HEK293 (cell line): ENCODE measurements around the gene ARR3.
A peak's percentile ranks its signal among the peaks of the same experiment; 100 is the strongest.

ENCODE experiments used
- CTCF ChIA-PET: fragments of 350-600 bp; formaldehyde crosslinking; extraction: SDS; loops from one replicate; lab custom pipeline; 2021; ENCODE audit warnings: antibody characterized with exemption; lab: Yijun Ruan, JAX
- POLR2A ChIA-PET: fragments of 300-600 bp; formaldehyde crosslinking; extraction: SDS; loops from one replicate; lab custom pipeline; 2020; ENCODE audit warnings: antibody characterized with exemption, inconsistent platforms; lab: Yijun Ruan, JAX
- H3K27ac ChIP-seq: fragments of 200-500 bp; sonication (Bioruptor generic); 2 replicates; pipeline ENCODE4 v1.5.1; 2014; ENCODE audit warnings: low read depth, low read length, control low read depth, inconsistent platforms; ENCODE audit errors: extremely low read depth
- H3K36me3 ChIP-seq, 2 experiments: fragments of 200-500 bp in 1 of 2; sonication (Bioruptor generic) in 1 of 2; 1 replicate in 1 of 2; 2 replicates in 1 of 2; pipeline ENCODE4 v1.5.1; 2014 to 2017; ENCODE audit warnings: inconsistent platforms in 2 of 2, low read length in 2 of 2; ENCODE audit not compliant: control insufficient read depth in 2 of 2, insufficient read depth in 1 of 2
- H3K4me1 ChIP-seq: fragments of 200-500 bp; sonication (Bioruptor generic); 2 replicates; pipeline ENCODE4 v1.5.1; 2014; ENCODE audit warnings: mild to moderate bottlenecking, low read length, inconsistent platforms; ENCODE audit not compliant: control insufficient read depth, insufficient read depth
- H3K4me3 ChIP-seq: 2 replicates; pipeline ENCODE4 v1.5.1; 2011; ENCODE audit warnings: low read depth, mild to moderate bottlenecking, control low read depth, low read length, moderate library complexity
- H3K9me3 ChIP-seq: fragments of 200-500 bp; sonication (Bioruptor generic); 2 replicates; pipeline ENCODE4 v1.5.1; 2014; ENCODE audit warnings: low read depth, low read length, inconsistent platforms; ENCODE audit not compliant: control insufficient read depth, insufficient read depth
- GLIS2 ChIP-seq: fragments of 450-650 bp; formaldehyde crosslinking; IDR thresholded peaks from 2 replicates; pipeline ENCODE4 v1.5.1; 2016; ENCODE audit warnings: missing biosample characterization, missing genetic modification characterization
- KLF1 ChIP-seq: fragments of 450-650 bp; formaldehyde crosslinking; IDR thresholded peaks from 2 replicates; pipeline ENCODE4 v1.5.1; 2016; ENCODE audit warnings: missing biosample characterization, missing genetic modification characterization
- KLF9 ChIP-seq: fragments of 450-650 bp; formaldehyde crosslinking; IDR thresholded peaks from 2 replicates; pipeline ENCODE4 v1.5.1; 2016; ENCODE audit warnings: missing biosample characterization, missing genetic modification characterization, low read depth
- SP3 ChIP-seq: fragments of 450-650 bp; formaldehyde crosslinking; IDR thresholded peaks from 2 replicates; pipeline ENCODE4 v1.5.1; 2016; ENCODE audit warnings: missing biosample characterization, missing genetic modification characterization
- ZBTB17 ChIP-seq: fragments of 450-650 bp; formaldehyde crosslinking; IDR thresholded peaks from 2 replicates; pipeline ENCODE4 v1.5.1; 2016; ENCODE audit warnings: missing biosample characterization, missing genetic modification characterization
- ZBTB48 ChIP-seq: fragments of 450-650 bp; formaldehyde crosslinking; IDR thresholded peaks from 2 replicates; pipeline ENCODE4 v1.5.1; 2016; ENCODE audit warnings: missing biosample characterization, missing genetic modification characterization
- ZBTB7A ChIP-seq: fragments of 450-650 bp; formaldehyde crosslinking; IDR thresholded peaks from 2 replicates; pipeline ENCODE4 v1.5.1; 2016; ENCODE audit warnings: low read depth, missing biosample characterization, missing genetic modification characterization
- ZFHX2 ChIP-seq: fragments of 450-650 bp; formaldehyde crosslinking; conservative IDR thresholded peaks from 2 replicates; pipeline ENCODE4 v1.5.1; 2016; ENCODE audit warnings: missing biosample characterization, missing genetic modification characterization
- ZNF140 ChIP-seq: fragments of 450-650 bp; formaldehyde crosslinking; IDR thresholded peaks from 2 replicates; pipeline ENCODE4 v1.5.1; 2016; ENCODE audit warnings: missing biosample characterization, missing genetic modification characterization
- ZNF239 ChIP-seq: fragments of 450-650 bp; formaldehyde crosslinking; IDR thresholded peaks from 2 replicates; pipeline ENCODE4 v1.5.1; 2016; ENCODE audit warnings: missing biosample characterization, missing genetic modification characterization
- ZNF248 ChIP-seq: fragments of 450-650 bp; formaldehyde crosslinking; IDR thresholded peaks from 2 replicates; pipeline ENCODE4 v1.5.1; 2017; ENCODE audit warnings: missing biosample characterization, missing genetic modification characterization
- ZNF335 ChIP-seq: fragments of 450-650 bp; formaldehyde crosslinking; conservative IDR thresholded peaks from 2 replicates; pipeline ENCODE4 v1.5.1; 2016; ENCODE audit warnings: missing biosample characterization, missing genetic modification characterization
- ZNF561 ChIP-seq: fragments of 450-650 bp; IDR thresholded peaks from 2 replicates; pipeline ENCODE4 v1.5.1; 2018; ENCODE audit warnings: missing biosample characterization, missing genetic modification characterization, borderline replicate concordance
- ZNF747 ChIP-seq: fragments of 450-650 bp; formaldehyde crosslinking; IDR thresholded peaks from 2 replicates; pipeline ENCODE4 v1.5.1; 2016; ENCODE audit warnings: missing biosample characterization, missing genetic modification characterization
- ZNF843 ChIP-seq: fragments of 450-650 bp; formaldehyde crosslinking; IDR thresholded peaks from 2 replicates; pipeline ENCODE4 v1.5.1; 2016; ENCODE audit warnings: missing biosample characterization, missing genetic modification characterization
- ZXDB ChIP-seq: fragments of 450-650 bp; formaldehyde crosslinking; IDR thresholded peaks from 2 replicates; pipeline ENCODE4 v1.5.1; 2016; ENCODE audit warnings: missing biosample characterization, missing genetic modification characterization
- TF ChIP-seq, protein P1 (sequence below): fragments of 450-650 bp; formaldehyde crosslinking; optimal IDR thresholded peaks from 2 replicates; pipeline ENCODE3; 2016; ENCODE audit warnings: missing biosample characterization, mild to moderate bottlenecking, missing genetic modification characterization
- TF ChIP-seq, protein P2 (sequence below): fragments of 450-650 bp; formaldehyde crosslinking; IDR thresholded peaks from 2 replicates; pipeline ENCODE4 v1.5.1; 2016; ENCODE audit warnings: missing biosample characterization, missing genetic modification characterization
- TF ChIP-seq, protein P3 (sequence below): fragments of 450-650 bp; formaldehyde crosslinking; IDR thresholded peaks from 2 replicates; pipeline ENCODE4 v1.5.1; 2016; ENCODE audit warnings: missing biosample characterization, missing genetic modification characterization
- TF ChIP-seq, protein P4 (sequence below): fragments of 450-650 bp; formaldehyde crosslinking; conservative IDR thresholded peaks from 2 replicates; pipeline ENCODE4 v1.5.1; 2016; ENCODE audit warnings: low read depth, missing biosample characterization, missing genetic modification characterization
- TF ChIP-seq, protein P5 (sequence below): fragments of 450-650 bp; formaldehyde crosslinking; IDR thresholded peaks from 2 replicates; pipeline ENCODE4 v1.5.1; 2016; ENCODE audit warnings: missing biosample characterization, missing genetic modification characterization

The ARR3 gene

DNA sequence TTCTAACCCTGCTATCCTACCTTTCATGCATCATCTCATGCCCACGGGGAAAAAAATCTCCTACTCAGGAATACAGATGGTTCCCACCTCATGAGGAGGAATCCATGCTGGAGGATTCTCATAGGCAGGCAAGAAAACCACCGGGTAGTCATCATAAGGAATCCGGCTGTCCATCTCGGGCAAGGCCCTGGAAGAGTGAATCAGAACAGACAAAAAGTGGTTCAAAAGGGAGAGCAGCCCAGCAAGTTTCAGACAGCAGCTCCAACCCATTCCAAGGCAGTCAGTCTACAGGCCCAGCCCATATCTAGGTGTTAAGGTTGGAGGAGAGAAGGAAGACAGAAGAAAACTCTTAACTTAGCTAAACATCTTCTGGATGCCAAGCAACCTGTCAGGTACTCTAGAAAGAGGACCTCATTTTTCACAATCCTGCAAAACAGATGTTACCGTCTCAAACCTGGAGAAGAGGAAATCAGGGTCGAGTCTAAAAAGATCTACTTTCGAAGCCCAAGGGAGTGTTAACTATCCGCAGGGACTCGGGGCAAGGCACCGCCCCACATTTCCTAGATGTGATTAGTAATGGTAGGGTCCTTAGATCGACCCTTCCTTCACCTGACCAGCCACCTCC is 21.1 kb downstream of the ARR3 start:
- ChIA-PET CTCF (interaction anchor here (0.6 to 1.6 kb wide), 5 partner anchors 11 to 811 kb away, joined by 3 to 7 read pairs (median 5); partner anchors contain the start of gene IGBP1), POLR2A (interaction anchor here (0.6 to 1.5 kb wide), 10 partner anchors 10 to 156 kb away, joined by 3 to 9 read pairs (median 4); partner anchors contain the start of gene IGBP1)
- Histone ChIP-seq H3K36me3 (peaks cover 9 to 59% of the 10 kb centered on the region in 2 experiments), H3K4me3 (peak overlapping the region; percentile 70), H3K27ac (no peak overlapping the region; the same call in 1 of the 2 replicates), H3K9me3 (no peaks in the 10 kb centered on the region; the same call in 1 of the 2 replicates), H3K4me1 (peaks cover 7% of the 10 kb centered on the region; the same call in 1 of the 2 replicates)
- TF ChIP-seq ZBTB48 = peak; percentile 89
- no peak for TF ChIP-seq ZNF239 (tag by site-specific recombination)

DNA sequence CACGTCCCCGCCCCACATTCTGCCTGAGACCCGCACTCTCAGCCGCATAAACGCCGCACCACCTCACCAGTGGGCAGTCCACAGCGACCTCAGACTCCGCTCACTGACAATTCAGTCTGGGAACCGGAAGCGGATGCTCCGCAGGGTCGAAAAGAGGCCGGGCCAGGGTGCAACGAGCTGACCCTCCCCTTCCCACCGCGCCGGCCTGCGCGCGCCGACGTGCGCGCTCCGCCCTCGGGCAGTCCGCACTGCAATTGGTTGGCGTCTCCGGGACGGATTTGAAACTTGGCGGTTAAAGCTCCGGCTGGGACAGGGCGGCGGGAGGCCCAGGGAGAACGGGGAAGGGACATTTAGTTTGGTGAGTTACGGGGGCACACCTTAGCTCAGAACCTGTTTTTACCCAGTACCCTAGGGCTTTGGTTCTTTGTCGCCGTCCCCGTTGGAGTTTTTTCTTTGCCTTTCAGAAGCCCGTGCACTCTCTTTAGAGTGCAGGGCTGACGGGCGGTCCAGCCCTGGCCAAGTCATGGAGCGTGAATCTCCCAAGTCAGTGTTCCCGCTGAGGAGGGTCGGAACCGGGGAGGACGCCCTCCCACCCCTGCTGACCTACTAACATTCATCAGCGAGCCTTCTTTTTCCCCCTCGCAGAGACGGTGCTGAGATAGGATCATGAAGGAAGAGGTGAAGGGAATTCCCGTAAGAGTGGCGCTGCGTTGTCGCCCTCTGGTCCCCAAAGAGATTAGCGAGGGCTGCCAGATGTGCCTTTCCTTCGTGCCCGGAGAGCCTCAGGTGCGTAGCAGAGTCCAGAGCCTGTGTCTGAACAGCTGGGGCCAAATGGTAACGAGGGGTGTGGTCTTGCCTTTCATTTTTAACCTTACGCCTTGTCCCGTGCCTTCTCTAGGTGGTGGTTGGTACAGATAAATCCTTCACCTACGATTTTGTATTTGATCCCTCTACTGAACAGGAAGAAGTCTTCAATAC is 21.9 kb downstream of the ARR3 start, which contains the start of the genes KIF4A and PDZD11:
KIF4A (plus strand) TSS at position 312 of the 978 bp plus-strand sequence; CDS start at position 667, 355 bp downstream.
PDZD11 (minus strand) TSS at position 135 of the 978 bp plus-strand sequence. CDS start 586 bp downstream, outside the sequence.
- Histone ChIP-seq H3K4me1 (peaks cover 7% of the 10 kb centered on the region; the same call in 1 of the 2 replicates), H3K4me3 (peak within 1 kb of the TSS; percentile 70), H3K36me3 (peaks cover 15 to 56% of the 10 kb centered on the region in 2 experiments), H3K27ac (peak within 1 kb of the TSS; percentile 55), H3K9me3 (no peaks in the 10 kb centered on the region; the same call in 1 of the 2 replicates)
- CTCF ChIA-PET = interaction anchor here (0.5 to 1.6 kb wide), 5 partner anchors 8 to 810 kb away, joined by 3 to 7 read pairs (median 3); partner anchors contain the start of genes IGBP1 and RAB41
- POLR2A ChIA-PET = interaction anchor here (0.6 to 1.5 kb wide), 13 partner anchors 10 to 174 kb away, joined by 3 to 9 read pairs (median 4); partner anchors contain the start of gene IGBP1
- TF ChIP-seq, protein P1, sequence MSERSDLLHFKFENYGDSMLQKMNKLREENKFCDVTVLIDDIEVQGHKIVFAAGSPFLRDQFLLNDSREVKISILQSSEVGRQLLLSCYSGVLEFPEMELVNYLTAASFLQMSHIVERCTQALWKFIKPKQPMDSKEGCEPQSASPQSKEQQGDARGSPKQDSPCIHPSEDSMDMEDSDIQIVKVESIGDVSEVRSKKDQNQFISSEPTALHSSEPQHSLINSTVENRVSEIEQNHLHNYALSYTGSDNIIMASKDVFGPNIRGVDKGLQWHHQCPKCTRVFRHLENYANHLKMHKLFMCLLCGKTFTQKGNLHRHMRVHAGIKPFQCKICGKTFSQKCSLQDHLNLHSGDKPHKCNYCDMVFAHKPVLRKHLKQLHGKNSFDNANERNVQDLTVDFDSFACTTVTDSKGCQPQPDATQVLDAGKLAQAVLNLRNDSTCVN (tag by site-specific recombination) = peak; percentile 87
- TF ChIP-seq ZBTB7A (tag by site-specific recombination) (0 out of 2 replicates have a peak, but pooled peaks have one; percentile 30), ZNF561 (tag by site-specific recombination) (0 out of 2 replicates have a peak, but pooled peaks have one; percentile 55), SP3 (tag by site-specific recombination) (peak; percentile 84), ZNF335 (tag by site-specific recombination) (peak; percentile 72), KLF1 (tag by site-specific recombination) (0 out of 2 replicates have a peak, but pooled peaks have one; percentile 18), ZXDB (peak; percentile 46; the same call in 1 of the 2 replicates), ZNF140 (tag by site-specific recombination) (no peak), GLIS2 (tag by site-specific recombination) (0 out of 2 replicates have a peak, but pooled peaks have one; percentile 25), ZBTB17 (tag by site-specific recombination) (peak; percentile 7; the same call in 1 of the 2 replicates), ZFHX2 (tag by site-specific recombination) (0 out of 2 replicates have a peak, but pooled peaks have one; percentile 12), KLF9 (peak; percentile 50; the same call in 1 of the 2 replicates), ZNF248 (tag by site-specific recombination) (no peak), ZNF843 (tag by site-specific recombination) (0 out of 2 replicates have a peak, but pooled peaks have one; percentile 26), ZNF747 (tag by site-specific recombination) (no peak)
- TF ChIP-seq, protein P2, sequence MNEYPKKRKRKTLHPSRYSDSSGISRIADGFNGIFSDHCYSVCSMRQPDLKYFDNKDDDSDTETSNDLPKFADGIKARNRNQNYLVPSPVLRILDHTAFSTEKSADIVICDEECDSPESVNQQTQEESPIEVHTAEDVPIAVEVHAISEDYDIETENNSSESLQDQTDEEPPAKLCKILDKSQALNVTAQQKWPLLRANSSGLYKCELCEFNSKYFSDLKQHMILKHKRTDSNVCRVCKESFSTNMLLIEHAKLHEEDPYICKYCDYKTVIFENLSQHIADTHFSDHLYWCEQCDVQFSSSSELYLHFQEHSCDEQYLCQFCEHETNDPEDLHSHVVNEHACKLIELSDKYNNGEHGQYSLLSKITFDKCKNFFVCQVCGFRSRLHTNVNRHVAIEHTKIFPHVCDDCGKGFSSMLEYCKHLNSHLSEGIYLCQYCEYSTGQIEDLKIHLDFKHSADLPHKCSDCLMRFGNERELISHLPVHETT = no peak
- TF ChIP-seq, protein P3, sequence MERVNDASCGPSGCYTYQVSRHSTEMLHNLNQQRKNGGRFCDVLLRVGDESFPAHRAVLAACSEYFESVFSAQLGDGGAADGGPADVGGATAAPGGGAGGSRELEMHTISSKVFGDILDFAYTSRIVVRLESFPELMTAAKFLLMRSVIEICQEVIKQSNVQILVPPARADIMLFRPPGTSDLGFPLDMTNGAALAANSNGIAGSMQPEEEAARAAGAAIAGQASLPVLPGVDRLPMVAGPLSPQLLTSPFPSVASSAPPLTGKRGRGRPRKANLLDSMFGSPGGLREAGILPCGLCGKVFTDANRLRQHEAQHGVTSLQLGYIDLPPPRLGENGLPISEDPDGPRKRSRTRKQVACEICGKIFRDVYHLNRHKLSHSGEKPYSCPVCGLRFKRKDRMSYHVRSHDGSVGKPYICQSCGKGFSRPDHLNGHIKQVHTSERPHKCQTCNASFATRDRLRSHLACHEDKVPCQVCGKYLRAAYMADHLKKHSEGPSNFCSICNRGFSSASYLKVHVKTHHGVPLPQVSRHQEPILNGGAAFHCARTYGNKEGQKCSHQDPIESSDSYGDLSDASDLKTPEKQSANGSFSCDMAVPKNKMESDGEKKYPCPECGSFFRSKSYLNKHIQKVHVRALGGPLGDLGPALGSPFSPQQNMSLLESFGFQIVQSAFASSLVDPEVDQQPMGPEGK (tag by site-specific recombination) = peak; percentile 38; the same call in 1 of the 2 replicates
- TF ChIP-seq, protein P4, sequence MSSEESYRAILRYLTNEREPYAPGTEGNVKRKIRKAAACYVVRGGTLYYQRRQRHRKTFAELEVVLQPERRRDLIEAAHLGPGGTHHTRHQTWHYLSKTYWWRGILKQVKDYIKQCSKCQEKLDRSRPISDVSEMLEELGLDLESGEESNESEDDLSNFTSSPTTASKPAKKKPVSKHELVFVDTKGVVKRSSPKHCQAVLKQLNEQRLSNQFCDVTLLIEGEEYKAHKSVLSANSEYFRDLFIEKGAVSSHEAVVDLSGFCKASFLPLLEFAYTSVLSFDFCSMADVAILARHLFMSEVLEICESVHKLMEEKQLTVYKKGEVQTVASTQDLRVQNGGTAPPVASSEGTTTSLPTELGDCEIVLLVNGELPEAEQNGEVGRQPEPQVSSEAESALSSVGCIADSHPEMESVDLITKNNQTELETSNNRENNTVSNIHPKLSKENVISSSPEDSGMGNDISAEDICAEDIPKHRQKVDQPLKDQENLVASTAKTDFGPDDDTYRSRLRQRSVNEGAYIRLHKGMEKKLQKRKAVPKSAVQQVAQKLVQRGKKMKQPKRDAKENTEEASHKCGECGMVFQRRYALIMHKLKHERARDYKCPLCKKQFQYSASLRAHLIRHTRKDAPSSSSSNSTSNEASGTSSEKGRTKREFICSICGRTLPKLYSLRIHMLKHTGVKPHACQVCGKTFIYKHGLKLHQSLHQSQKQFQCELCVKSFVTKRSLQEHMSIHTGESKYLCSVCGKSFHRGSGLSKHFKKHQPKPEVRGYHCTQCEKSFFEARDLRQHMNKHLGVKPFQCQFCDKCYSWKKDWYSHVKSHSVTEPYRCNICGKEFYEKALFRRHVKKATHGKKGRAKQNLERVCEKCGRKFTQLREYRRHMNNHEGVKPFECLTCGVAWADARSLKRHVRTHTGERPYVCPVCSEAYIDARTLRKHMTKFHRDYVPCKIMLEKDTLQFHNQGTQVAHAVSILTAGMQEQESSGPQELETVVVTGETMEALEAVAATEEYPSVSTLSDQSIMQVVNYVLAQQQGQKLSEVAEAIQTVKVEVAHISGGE (tag by site-specific recombination) = peak; percentile 95
- TF ChIP-seq, protein P5, sequence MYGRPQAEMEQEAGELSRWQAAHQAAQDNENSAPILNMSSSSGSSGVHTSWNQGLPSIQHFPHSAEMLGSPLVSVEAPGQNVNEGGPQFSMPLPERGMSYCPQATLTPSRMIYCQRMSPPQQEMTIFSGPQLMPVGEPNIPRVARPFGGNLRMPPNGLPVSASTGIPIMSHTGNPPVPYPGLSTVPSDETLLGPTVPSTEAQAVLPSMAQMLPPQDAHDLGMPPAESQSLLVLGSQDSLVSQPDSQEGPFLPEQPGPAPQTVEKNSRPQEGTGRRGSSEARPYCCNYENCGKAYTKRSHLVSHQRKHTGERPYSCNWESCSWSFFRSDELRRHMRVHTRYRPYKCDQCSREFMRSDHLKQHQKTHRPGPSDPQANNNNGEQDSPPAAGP = 0 out of 2 replicates have a peak, but pooled peaks have one; percentile 15
